HEK293T (cell line): Measurements from ENCODE around the gene LINC01488.

Source experiments
- CTCF ChIA-PET: fragments of 350-600 bp; formaldehyde crosslinking; extraction: SDS; loops from one replicate; lab custom pipeline; 2021; ENCODE audit warnings: antibody characterized with exemption, inconsistent platforms; lab: Yijun Ruan, JAX
- POLR2A ChIA-PET: fragments of 350-600 bp; formaldehyde crosslinking; extraction: SDS; loops from one replicate; lab custom pipeline; 2020; ENCODE audit warnings: antibody characterized with exemption, inconsistent platforms; lab: Yijun Ruan, JAX
- DNase-seq: peaks from one replicate; pipeline ENCODE4 v3.0.0; 2012; ENCODE audit warnings: mixed read lengths; ENCODE audit errors: extremely low spot score
- ARNT ChIP-seq: fragments of 450-650 bp; IDR thresholded peaks from 2 replicates; pipeline ENCODE4 v1.6.1; 2017; ENCODE audit warnings: mild to moderate bottlenecking
- BHLHE40 ChIP-seq: fragments of 450-650 bp; IDR thresholded peaks from 2 replicates; pipeline ENCODE4 v1.6.1; 2016; ENCODE audit warnings: mild to moderate bottlenecking, moderate library complexity, borderline replicate concordance
- CTBP1 ChIP-seq: fragments of 450-650 bp; IDR thresholded peaks from 2 replicates; pipeline ENCODE4 v1.6.1; 2016; ENCODE audit warnings: borderline replicate concordance
- ELF4 ChIP-seq: fragments of 450-650 bp; IDR thresholded peaks from 2 replicates; pipeline ENCODE4 v1.6.1; 2017; ENCODE audit warnings: antibody characterized with exemption
- FOXA1 ChIP-seq: fragments of 450-650 bp; IDR thresholded peaks from 2 replicates; pipeline ENCODE4 v1.6.1; 2016; ENCODE audit warnings: mild to moderate bottlenecking
- FOXK2 ChIP-seq: fragments of 450-650 bp; IDR thresholded peaks from 2 replicates; pipeline ENCODE4 v1.6.1; 2016; ENCODE audit warnings: mild to moderate bottlenecking
- FOXM1 ChIP-seq: fragments of 450-650 bp; IDR thresholded peaks from 2 replicates; pipeline ENCODE4 v1.6.1; 2017; ENCODE audit warnings: mild to moderate bottlenecking, borderline replicate concordance
- HDGF ChIP-seq: fragments of 450-650 bp; IDR thresholded peaks from 2 replicates; pipeline ENCODE4 v1.6.1; 2017; ENCODE audit warnings: antibody characterized with exemption, borderline replicate concordance
- L3MBTL2 ChIP-seq: fragments of 450-650 bp; conservative IDR thresholded peaks from 2 replicates; pipeline ENCODE4 v1.6.1; 2016; ENCODE audit warnings: mild to moderate bottlenecking
- LEF1 ChIP-seq: fragments of 450-650 bp; IDR thresholded peaks from 2 replicates; pipeline ENCODE4 v1.6.1; 2017; ENCODE audit warnings: mild to moderate bottlenecking, borderline replicate concordance
- NFRKB ChIP-seq: fragments of 450-650 bp; IDR thresholded peaks from 2 replicates; pipeline ENCODE4 v1.6.1; 2016; ENCODE audit warnings: mild to moderate bottlenecking, moderate library complexity
- SP1 ChIP-seq: fragments of 450-650 bp; IDR thresholded peaks from 2 replicates; pipeline ENCODE4 v1.6.1; 2017
- SUZ12 ChIP-seq: fragments of 450-650 bp; IDR thresholded peaks from 2 replicates; pipeline ENCODE4 v1.6.1; 2016; ENCODE audit warnings: mild to moderate bottlenecking
- TARDBP ChIP-seq: fragments of 450-650 bp; IDR thresholded peaks from 2 replicates; pipeline ENCODE4 v1.6.1; 2016
- ZNF384 ChIP-seq: fragments of 450-650 bp; IDR thresholded peaks from 2 replicates; pipeline ENCODE4 v1.6.1; 2016
- TF ChIP-seq, protein P1 (sequence below): fragments of 450-650 bp; IDR thresholded peaks from 2 replicates; pipeline ENCODE4 v1.6.1; 2016

LINC01488 gene

GRCh38 chr11:69539416-69540117 lies 58.1 kb downstream of the LINC01488 start:
- no peak for DNase-seq
- no peak for TF ChIP-seq ZNF384
- TF ChIP-seq ELF4: no peak
- TF ChIP-seq SP1: no peak
- TF ChIP-seq HDGF: no peak
- TF ChIP-seq L3MBTL2: no peak
- no peak for TF ChIP-seq SUZ12
- no peak for TF ChIP-seq NFRKB
- TF ChIP-seq, protein P1, sequence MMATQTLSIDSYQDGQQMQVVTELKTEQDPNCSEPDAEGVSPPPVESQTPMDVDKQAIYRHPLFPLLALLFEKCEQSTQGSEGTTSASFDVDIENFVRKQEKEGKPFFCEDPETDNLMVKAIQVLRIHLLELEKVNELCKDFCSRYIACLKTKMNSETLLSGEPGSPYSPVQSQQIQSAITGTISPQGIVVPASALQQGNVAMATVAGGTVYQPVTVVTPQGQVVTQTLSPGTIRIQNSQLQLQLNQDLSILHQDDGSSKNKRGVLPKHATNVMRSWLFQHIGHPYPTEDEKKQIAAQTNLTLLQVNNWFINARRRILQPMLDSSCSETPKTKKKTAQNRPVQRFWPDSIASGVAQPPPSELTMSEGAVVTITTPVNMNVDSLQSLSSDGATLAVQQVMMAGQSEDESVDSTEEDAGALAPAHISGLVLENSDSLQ: no peak
- no peak for TF ChIP-seq ARNT
- TF ChIP-seq FOXK2: no peak
- no peak for TF ChIP-seq FOXA1
- TF ChIP-seq CTBP1: no peak
- TF ChIP-seq FOXM1: no peak
- no peak for TF ChIP-seq LEF1
- TF ChIP-seq BHLHE40: no peak
- TF ChIP-seq TARDBP: no peak
- ChIA-PET POLR2A (no interaction called here), CTCF (no interaction called here)

GRCh38 chr11:69540118-69541000 lies 58.9 kb downstream of the LINC01488 start:
- no peak for TF ChIP-seq ARNT
- no peak for TF ChIP-seq SP1
- no peak for TF ChIP-seq SUZ12
- TF ChIP-seq LEF1: no peak
- no peak for TF ChIP-seq TARDBP
- no peak for TF ChIP-seq FOXK2
- TF ChIP-seq CTBP1: no peak
- TF ChIP-seq ELF4: no peak
- TF ChIP-seq ZNF384: no peak
- TF ChIP-seq L3MBTL2: no peak
- no peak for TF ChIP-seq HDGF
- no peak for TF ChIP-seq FOXM1
- TF ChIP-seq BHLHE40: no peak
- TF ChIP-seq, protein P1: no peak
- no peak for TF ChIP-seq FOXA1
- no peak for TF ChIP-seq NFRKB
- no peak for DNase-seq
- CTCF ChIA-PET: no interaction called here
- POLR2A ChIA-PET: no interaction called here

DNA sequence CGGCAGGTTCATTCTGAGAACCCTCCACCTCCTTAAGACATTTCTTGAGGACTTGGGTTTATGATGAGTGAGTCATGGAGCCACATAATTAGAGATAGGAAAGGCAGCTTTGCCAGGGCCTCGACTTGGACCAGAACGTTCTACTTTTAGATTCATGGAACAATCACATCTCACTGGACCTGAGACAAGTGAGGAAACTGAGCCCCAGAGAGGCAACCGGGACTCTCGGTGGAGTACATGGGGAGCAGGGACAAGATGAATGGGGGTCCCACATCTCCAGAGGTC lies 59.5 kb downstream of the LINC01488 start:
- ChIA-PET POLR2A (no interaction called here), CTCF (no interaction called here)
- TF ChIP-seq FOXA1: no peak
- TF ChIP-seq CTBP1: no peak
- no peak for TF ChIP-seq BHLHE40
- no peak for TF ChIP-seq HDGF
- no peak for TF ChIP-seq SP1
- TF ChIP-seq FOXK2: no peak
- DNase-seq: no peak

- ChIA-PET POLR2A (no interaction called here), CTCF (no interaction called here)
- no peak for DNase-seq
- TF ChIP-seq HDGF: no peak
- TF ChIP-seq ARNT: no peak
- no peak for TF ChIP-seq FOXK2
- no peak for TF ChIP-seq NFRKB
- TF ChIP-seq FOXM1: no peak
- no peak for TF ChIP-seq ELF4
- TF ChIP-seq LEF1: no peak
- no peak for TF ChIP-seq SP1
- no peak for TF ChIP-seq TARDBP
These were observed 60.2 kb downstream of the LINC01488 start for GRCh38 chr11:69541501-69542313.

DNA sequence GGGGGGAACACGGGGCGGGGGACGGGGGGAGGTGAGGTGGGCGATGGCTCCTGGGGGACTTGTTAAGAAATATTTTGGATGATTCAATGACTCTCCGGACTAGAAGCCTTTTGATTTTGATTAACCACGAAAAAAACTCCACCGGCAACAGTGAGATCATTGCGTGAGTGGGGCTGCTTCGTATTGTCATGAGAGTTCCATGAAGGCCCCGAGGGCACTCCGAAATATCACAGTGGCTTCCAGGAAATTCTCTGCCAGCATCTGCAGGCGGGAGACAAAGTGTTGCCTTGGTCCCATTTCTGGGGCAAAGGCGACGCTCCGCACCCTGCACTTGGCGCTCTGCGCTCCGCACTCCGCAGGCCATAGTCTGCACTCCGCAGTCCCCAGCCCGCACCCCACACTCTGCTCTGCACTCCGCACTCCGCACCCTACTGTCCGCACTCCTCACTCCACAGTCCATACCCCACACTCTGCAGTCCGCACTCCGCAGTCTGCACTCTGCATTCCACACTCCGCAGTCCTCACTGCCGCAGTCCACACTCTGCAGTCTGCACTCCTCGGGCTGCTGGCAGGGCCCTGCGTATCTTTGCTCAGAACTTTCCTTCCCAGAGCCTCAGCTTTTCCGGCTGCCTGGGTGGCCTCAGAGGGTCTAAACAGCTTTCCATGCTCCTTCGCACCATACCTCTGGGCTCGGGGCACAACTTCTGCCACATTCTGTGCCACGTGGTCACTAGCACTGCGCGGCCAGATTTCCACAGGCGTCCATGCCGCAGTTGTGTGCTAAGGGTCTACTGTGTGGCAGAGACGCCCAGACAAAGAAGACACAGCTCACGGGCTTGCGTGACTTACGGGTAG lies 61.1 kb downstream of the LINC01488 start:
- DNase-seq: no peak
- POLR2A ChIA-PET: no interaction called here
- CTCF ChIA-PET: no interaction called here
- TF ChIP-seq, protein P1: no peak
- no peak for TF ChIP-seq FOXK2
- no peak for TF ChIP-seq SP1
- no peak for TF ChIP-seq NFRKB
- TF ChIP-seq FOXM1: no peak
- TF ChIP-seq L3MBTL2: no peak
- no peak for TF ChIP-seq TARDBP
- no peak for TF ChIP-seq FOXA1
- no peak for TF ChIP-seq HDGF
- TF ChIP-seq LEF1: no peak
- no peak for TF ChIP-seq ZNF384
- TF ChIP-seq CTBP1: no peak
- no peak for TF ChIP-seq SUZ12
- TF ChIP-seq ELF4: no peak
